Middle frontal gyrus (tissue), 1 donor: ENCODE results near the gene C1orf56.
"Not testable (repeated sequence)": the region's sequence is repeated elsewhere in the genome, so short reads cannot be mapped to it uniquely, and the experiment has no call there.

Source experiments
- DNase-seq: peaks from one replicate; pipeline ENCODE4 v3.0.0-alpha.2; 2015; ENCODE audit warnings: low spot score; ENCODE audit errors: extremely low spot score

C1orf56 gene

GRCh38 chr1:151060657-151061421 is 13.3 kb downstream of the C1orf56 start:
- no peak for DNase-seq

DNA sequence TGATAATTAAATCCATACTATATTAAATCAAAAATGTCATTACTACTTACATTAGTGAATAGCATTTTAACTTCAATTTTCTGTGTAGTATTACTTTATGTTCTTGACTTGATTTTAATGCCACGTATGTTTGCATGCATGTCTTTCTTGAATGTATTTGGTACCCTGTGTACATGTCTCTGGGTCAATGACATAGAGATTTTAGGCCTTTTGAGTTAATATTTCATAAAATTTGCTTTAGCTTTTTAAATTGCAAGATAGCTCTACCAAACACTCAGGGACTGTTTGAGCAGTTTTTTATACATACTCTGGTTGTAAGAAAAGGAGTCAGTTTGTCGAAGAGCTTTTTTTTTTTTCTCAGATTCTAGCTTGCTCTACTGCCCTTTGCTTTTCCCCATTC is 14.2 kb downstream of the C1orf56 start:
- no peak for DNase-seq

DNA sequence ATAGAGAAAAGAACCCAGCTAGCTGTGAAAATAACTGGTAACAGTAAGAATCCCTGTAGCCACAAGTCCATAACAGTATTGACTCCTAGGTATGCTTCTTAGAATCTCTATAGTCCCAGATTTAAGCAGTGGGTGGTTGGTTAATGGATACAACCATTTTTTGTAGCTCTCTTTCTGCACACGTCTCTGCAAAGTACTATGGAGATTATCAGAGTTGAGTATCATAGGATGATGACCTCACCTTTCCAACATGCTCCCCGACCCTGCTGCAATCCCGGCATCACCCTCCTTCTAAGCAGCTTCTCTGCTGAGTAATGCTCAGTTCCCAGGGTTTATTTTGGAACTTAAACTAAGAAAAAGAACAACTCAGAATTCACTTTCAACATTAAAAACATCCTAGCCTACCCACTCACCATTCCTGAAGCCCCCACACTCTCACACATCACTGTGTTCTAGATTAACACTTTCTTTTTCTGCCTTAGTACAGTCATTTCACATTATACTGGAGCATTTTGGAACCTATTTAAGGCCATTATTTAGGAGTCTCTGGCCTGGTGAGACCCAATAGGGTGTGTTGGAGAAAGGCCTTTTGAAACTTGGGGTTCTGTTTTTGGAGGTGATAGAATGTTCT is 15.3 kb downstream of the C1orf56 start:
- DNase-seq: no peak

DNA sequence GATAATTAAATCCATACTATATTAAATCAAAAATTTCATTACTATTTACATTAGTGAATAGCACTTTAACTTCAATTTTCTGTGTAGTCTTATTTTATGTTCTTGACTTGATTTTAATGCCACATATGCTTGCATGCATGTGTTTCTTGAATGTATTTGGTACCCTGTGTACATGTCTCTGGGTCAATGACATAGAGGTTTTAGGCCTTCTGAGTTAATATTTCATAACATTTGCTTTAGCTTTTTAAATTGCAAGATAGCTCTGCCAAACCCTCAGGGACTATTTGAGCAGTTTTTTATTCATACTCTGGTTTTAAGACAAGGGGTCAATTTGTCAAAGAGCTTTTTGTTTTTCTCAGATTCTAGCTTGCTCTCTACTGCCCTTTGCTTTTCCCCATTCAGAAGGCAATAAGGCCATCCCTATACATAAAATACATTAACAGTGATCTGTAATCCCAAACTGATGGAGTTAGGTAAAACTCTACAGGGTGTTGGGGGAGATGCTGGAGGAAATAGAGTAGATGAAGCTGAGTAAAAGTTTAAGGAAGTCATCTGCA is 17.6 kb downstream of the C1orf56 start:
- no peak for DNase-seq

DNA sequence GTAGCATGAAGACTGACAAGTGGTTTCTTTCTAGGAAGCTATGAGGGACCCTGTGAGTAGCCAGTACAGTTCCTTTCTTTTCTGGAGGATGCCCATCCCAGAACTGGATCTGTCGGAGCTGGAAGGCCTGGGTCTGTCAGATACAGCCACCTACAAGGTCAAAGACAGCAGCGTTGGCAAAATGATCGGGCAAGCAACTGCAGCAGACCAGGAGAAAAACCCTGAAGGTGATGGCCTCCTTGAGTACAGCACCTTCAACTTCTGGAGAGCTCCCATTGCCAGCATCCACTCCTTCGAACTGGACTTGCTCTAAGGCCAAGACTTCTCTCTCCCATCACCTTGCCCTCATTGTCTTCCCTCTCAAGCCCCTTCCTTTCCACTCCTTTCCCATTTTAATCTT is 19.6 kb downstream of the C1orf56 start:
- no peak for DNase-seq

DNA sequence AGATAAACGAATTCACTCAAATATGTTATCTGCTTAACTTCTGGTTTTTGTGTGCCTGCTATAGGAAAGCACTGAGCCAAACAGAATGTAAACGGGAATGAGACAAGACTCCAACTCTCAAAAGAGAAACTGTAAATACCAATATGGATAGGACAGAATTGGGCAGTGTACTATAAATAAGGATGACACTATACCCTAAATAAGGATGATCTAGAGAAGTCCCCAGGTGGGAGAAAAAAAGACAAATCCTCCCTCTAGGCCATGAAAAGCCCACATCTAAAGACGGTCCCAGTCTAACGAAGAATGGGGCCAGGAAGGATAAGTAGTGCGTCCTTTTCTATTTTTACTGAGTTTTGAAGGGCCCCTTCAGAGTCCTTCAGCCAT is 21.5 kb downstream of the C1orf56 start:
- DNase-seq: no peak

DNA sequence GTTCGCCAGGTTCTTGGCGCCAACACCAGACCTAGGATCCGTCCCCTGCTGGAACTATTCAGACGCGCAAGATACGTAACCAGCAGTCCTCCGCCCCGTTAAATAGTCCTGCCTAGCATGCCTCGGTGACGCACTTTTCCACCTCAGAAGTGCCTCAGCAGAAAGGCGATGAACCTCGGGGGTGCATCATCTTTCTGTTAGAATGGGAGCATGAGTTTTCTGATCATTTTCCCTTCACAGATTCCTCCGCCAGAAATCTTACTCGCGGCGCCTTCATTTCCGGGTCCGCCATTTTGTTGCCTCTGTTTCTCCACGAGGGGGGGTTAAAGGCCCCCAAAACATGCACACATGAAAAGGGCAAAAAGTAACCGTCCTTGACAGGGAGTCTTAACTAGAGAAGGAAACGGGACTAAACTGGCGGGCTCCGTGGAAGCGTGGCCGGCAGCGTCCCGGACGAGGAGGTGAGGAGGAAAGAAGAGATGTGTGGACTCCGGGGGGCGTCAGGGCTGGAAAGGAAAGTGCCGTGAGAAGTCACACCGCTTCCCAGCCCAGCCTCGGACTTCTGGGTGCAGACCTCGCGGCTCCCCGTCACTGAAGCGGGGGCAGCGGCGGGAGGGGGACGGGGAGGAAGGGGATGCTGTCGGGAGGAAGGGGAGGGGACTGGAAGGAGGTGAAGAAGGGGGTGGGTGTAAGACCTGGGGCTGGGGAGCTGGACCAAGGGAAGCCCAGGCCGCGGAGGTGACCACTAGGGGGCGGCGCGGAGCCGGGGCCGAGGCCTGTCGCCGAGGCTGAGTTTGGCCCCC is 23.1 kb downstream of the C1orf56 start, which contains the start of gene GABPB2:
Gene GABPB2, plus strand, starts transcription at position 288 of the 803 bp plus-strand sequence. CDS start 17,429 bp downstream, outside the sequence.
- peak; percentile 82 for DNase-seq

- DNase-seq: no peak
These were observed 24.7 kb downstream of the C1orf56 start for GRCh38 chr1:151072224-151072623.

DNA sequence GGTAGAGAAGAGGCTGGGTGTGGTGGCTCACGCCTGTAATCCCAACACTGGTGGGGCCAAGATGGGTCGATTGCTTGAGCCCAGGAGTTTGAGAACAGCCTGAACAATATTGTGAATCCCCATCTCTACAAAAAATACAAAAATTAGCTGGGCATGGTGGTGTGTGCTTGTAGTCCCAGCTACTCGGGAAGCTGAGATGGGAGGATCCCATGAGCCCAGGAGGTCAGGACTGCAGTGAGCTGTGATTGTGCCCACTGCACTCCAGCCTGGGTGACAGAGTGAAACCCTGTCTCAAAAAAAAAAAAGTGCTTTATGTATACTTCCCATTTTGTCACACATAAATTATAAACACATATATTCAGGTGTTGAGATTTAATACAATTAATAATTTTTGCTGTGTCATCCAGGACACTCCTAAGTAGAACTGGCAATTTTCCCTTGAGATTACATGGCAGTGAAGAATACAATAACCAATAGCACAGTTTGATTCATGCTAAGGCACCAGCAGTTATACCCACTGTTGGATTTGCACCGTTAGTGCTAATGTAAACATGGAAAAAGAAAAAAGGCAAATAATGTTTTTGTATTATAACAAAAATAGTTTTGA is 38.5 kb downstream of the C1orf56 start:
- DNase-seq: no peak

DNA sequence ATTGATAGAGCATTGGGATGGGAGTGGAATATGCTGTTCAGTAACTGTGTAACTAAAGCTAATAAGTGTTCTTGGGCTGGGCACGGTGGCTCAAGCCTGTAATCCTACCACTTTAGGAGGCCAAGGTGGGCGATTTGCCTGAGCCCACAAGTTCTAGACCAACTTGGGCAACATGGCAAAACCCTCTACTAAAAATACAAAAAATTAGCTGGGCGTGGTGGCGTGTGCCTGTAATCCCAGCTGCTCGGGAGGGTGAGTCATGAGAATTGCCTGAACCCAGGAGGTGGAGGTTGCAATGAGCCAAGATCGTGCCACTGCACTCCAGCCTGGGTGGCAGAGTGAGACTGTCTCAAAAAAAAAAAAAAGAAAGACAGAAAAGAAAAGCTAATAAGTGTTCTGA is 49.9 kb downstream of the C1orf56 start:
- not testable (repeated sequence) for DNase-seq

DNA sequence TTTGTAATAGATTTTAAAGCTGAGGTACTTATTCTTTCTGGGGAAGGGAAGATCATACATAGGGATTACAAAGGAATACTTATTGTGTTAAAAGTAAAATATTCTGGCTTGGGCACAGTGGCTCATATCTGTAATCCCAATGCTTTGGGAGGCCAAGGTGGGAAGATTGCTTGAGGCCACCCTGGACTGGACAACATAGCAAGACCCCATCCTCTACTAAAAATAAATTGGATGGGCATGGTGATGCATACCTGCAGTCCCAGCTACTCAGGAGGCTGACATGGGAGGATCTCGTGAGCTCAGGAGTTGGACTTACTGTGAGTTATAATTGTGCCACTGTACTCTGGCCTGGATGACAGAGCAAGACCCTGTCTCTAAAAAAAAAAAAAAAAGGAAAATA is 50.6 kb downstream of the C1orf56 start:
- no peak for DNase-seq
